K562 (cell line): ENCODE data around the gene SLC4A2. TPM values are rescaled to one million over a fixed set of nuclear protein-coding genes. Genes with fewer than 3 reads are reported as not detected.

Experiments used
- ARID3B ChIP-seq: fragments of 250-450 bp; sonication (Bioruptor Pico); IDR thresholded peaks from 2 replicates; pipeline ENCODE4 v1.4.0; 2020; ENCODE audit warnings: borderline replicate concordance
- ARID4B ChIP-seq: sonication (generic); formaldehyde crosslinking; IDR thresholded peaks from 2 replicates; pipeline ENCODE4 v1.8.0; 2022; ENCODE audit warnings: mild to moderate bottlenecking, missing genetic modification reagents
- ASH1L ChIP-seq: fragments of 450-650 bp; IDR thresholded peaks from 2 replicates; pipeline ENCODE4 v1.6.1; 2018; ENCODE audit warnings: borderline replicate concordance, mild to moderate bottlenecking, low read depth; ENCODE audit not compliant: partially characterized antibody
- CBX3 ChIP-seq, 2 experiments: IDR thresholded peaks; 1 replicate in 1 of 2; 2 replicates in 1 of 2; pipeline ENCODE4 v1.6.1; 2012; ENCODE audit warnings: inconsistent platforms in 2 of 2, low read length in 2 of 2, borderline replicate concordance in 1 of 2, control low read depth in 1 of 2
- CEBPG ChIP-seq, 3 experiments: fragments of 200-800 bp in 1 of 3; sonication (Bioruptor generic) in 1 of 3; sonication (generic) in 1 of 3; formaldehyde crosslinking in 1 of 3; IDR thresholded peaks in 2 of 3; conservative IDR thresholded peaks in 1 of 3; 2 replicates each; pipeline versions ENCODE4 v1.6.1 to v1.8.0; 2016 to 2022; ENCODE audit warnings: missing compliant biosample characterization in 2 of 3, missing genetic modification characterization in 2 of 3, mild to moderate bottlenecking in 1 of 3, missing genetic modification reagents in 1 of 3
- E2F3 ChIP-seq: fragments of 250-450 bp; sonication (Bioruptor Pico); IDR thresholded peaks from 2 replicates; pipeline ENCODE4 v1.4.0; 2020; ENCODE audit warnings: mild to moderate bottlenecking
- ELF4 ChIP-seq: fragments of 450-650 bp; formaldehyde crosslinking; IDR thresholded peaks from 2 replicates; pipeline ENCODE4 v1.4.0; 2022; ENCODE audit warnings: missing genetic modification characterization
- KDM5B ChIP-seq: fragments of 200-600 bp; sonication (generic); IDR thresholded peaks from 2 replicates; pipeline ENCODE4 v1.6.1; 2012; ENCODE audit warnings: low read depth, mild to moderate bottlenecking, moderate library complexity, low read length, control low read depth, inconsistent platforms; ENCODE audit not compliant: insufficient replicate concordance
- NR4A1 ChIP-seq, 2 experiments: fragments of 250-450 bp in 1 of 2; fragments of 450-650 bp in 1 of 2; sonication (Bioruptor Pico) in 1 of 2; IDR thresholded peaks; 2 replicates each; pipeline versions ENCODE4 v1.4.0 to v1.6.1; 2016 to 2020; ENCODE audit warnings: mild to moderate bottlenecking in 2 of 2, missing compliant biosample characterization in 1 of 2, missing genetic modification characterization in 1 of 2, moderate library complexity in 1 of 2
- POLR2A ChIP-seq: fragments of 450-650 bp; conservative IDR thresholded peaks from 2 replicates; pipeline ENCODE4 v1.6.1; 2016
- SRF ChIP-seq, 2 experiments: fragments of 250-450, 450-650 bp in 1 of 2; sonication (Bioruptor Pico) in 1 of 2; sonication (generic) in 1 of 2; formaldehyde crosslinking; IDR thresholded peaks; 2 replicates each; pipeline versions ENCODE4 v1.5.0 to v1.5.1; 2020 to 2022; ENCODE audit warnings: mild to moderate bottlenecking in 1 of 2, missing genetic modification reagents in 1 of 2
- SUPT5H ChIP-seq: fragments of 450-650 bp; IDR thresholded peaks from 2 replicates; pipeline ENCODE4 v1.6.1; 2016
- ZKSCAN8 ChIP-seq: fragments of 200-800 bp; sonication (Bioruptor generic); IDR thresholded peaks from 2 replicates; pipeline ENCODE4 v1.6.1; 2016; ENCODE audit warnings: missing genetic modification characterization, missing compliant biosample characterization
- ZNF232 ChIP-seq: sonication (generic); formaldehyde crosslinking; IDR thresholded peaks from 2 replicates; pipeline ENCODE4 v1.8.0; 2022; ENCODE audit warnings: mild to moderate bottlenecking, missing genetic modification reagents
- ZNF609 ChIP-seq: sonication (generic); formaldehyde crosslinking; IDR thresholded peaks from 2 replicates; pipeline ENCODE4 v1.8.1; 2023; ENCODE audit warnings: missing genetic modification reagents, mild to moderate bottlenecking, borderline replicate concordance
- polyA plus RNA-seq, 8 experiments: library from polyadenylated mRNA; depleted of rRNA in 4 of 8; stranded (reverse) in 5 of 8; unstranded in 3 of 8; fragments of >200 nt; fragmentation: Nextera tagmentation in 2 of 8; fragmentation: Illumina TruSeq in 1 of 8; extraction: Ambion mirVana in 2 of 8; extraction: Trizol in 1 of 8; gene quantifications; 2 replicates each; pipeline versions ENCODE4 v1.2.1 to v1.2.3, GENCODE V29; 2011 to 2014; ENCODE audit warnings: inconsistent platforms in 1 of 8, missing spikeins in 1 of 8
- total RNA-seq, 7 experiments: library from RNA; depleted of rRNA in 6 of 7; stranded (reverse); fragments of >200 nt in 6 of 7; fragmentation: Illumina TruSeq in 2 of 7; extraction: Trizol in 2 of 7; gene quantifications; 2 replicates each; pipeline versions ENCODE4 v1.2.1 to v1.2.3, GENCODE V29; 2011 to 2021; ENCODE audit warnings: low replicate concordance in 1 of 7

The SLC4A2 gene
- total and polyA plus RNA-seq, 9 of the 15 experiments (the other 6 are each of a cell fraction or from before 2014, with no cell fraction given) = 11.4 to 375 (median 130) TPM

- no peak for TF ChIP-seq E2F3 (CRISPR knock-in tag)
- TF ChIP-seq ARID3B = no peak
- TF ChIP-seq CBX3 (IDR thresholded peaks at IDR 0.05; ENCODE audit: borderline replicate concordance in 1 of 2, low read length in 2 of 2) = no peak
- no peak for TF ChIP-seq ZNF609 (CRISPR knock-in tag)
- TF ChIP-seq ZKSCAN8 (CRISPR knock-in tag) = no peak
- TF ChIP-seq ZNF232 = no peak
- no peak for TF ChIP-seq ASH1L
- TF ChIP-seq ELF4 (CRISPR knock-in tag) = no peak
- TF ChIP-seq SUPT5H = peak; percentile 69
- 0 out of 2 replicates have a peak, but pooled peaks have one; percentile 18 for TF ChIP-seq CEBPG (CRISPR knock-in tag; IDR thresholded peaks at IDR 0.05)
- TF ChIP-seq CEBPG (tag; conservative IDR thresholded peaks at IDR 0.05 in 1 of 2, IDR thresholded peaks at IDR 0.05 in 1 of 2) = no peak
- no peak for TF ChIP-seq NR4A1 (CRISPR knock-in tag; IDR thresholded peaks at IDR 0.05)
- no peak for TF ChIP-seq NR4A1 (tag; IDR thresholded peaks at IDR 0.05)
- TF ChIP-seq POLR2A = peak; percentile 70; the same call in 1 of the 2 replicates
- TF ChIP-seq KDM5B = peak; percentile 27
- no peak for TF ChIP-seq SRF (CRISPR knock-in tag; IDR thresholded peaks at IDR 0.05)
- no peak for TF ChIP-seq ARID4B (CRISPR knock-in tag)
These were observed 16.6 kb downstream of the SLC4A2 start (continued) for GRCh38 chr7:151075978-151076426.
